NB4 (cell line): ENCODE measurements around the gene ZNF70.

ENCODE experiments used
- DNase-seq: peaks from one replicate; pipeline ENCODE4 v3.0.0; 2010; ENCODE audit warnings: low read depth
- H3K4me3 ChIP-seq: one replicate; pipeline ENCODE4 v1.5.1; 2011; ENCODE audit warnings: mild to moderate bottlenecking, low read depth, low read length, moderate library complexity
- CTCF ChIP-seq: IDR thresholded peaks from one replicate; pipeline ENCODE4 v1.5.1; 2012; ENCODE audit warnings: low read depth, low read length
- MAX ChIP-seq: IDR thresholded peaks from 2 replicates; pipeline ENCODE4 v1.6.1; 2011; ENCODE audit warnings: low read depth, low read length
- MYC ChIP-seq: IDR thresholded peaks from 2 replicates; pipeline ENCODE4 v1.6.1; 2011; ENCODE audit warnings: low read depth, low read length
- POLR2A ChIP-seq: IDR thresholded peaks from 2 replicates; pipeline ENCODE4 v1.6.1; 2011; ENCODE audit warnings: mild to moderate bottlenecking; ENCODE audit not compliant: insufficient read length; ENCODE audit errors: extremely low read depth

The ZNF70 gene

GRCh38 chr22:23763954-23764353, 13.0 kb upstream of the ZNF70 start:
- no peak for DNase-seq
- TF ChIP-seq MAX, result no peak
- no peak for TF ChIP-seq CTCF
- TF ChIP-seq POLR2A, result no peak
- TF ChIP-seq MYC, result no peak
- H3K4me3 ChIP-seq, result no peak overlapping the region

- H3K4me3 ChIP-seq, result no peak overlapping the region
- DNase-seq, result no peak
- no peak for TF ChIP-seq MAX
- TF ChIP-seq POLR2A, result no peak
- TF ChIP-seq CTCF, result no peak
- no peak for TF ChIP-seq MYC
Observed at GRCh38 chr22:23763579-23763945, 12.7 kb upstream of the ZNF70 start.

- peak; percentile 58 for DNase-seq
- no peak within 1 kb of the TSS for H3K4me3 ChIP-seq
- no peak for TF ChIP-seq POLR2A
- no peak for TF ChIP-seq MAX
- TF ChIP-seq MYC, result no peak
- TF ChIP-seq CTCF, result no peak
Observed at GRCh38 chr22:23762842-23763578, 12.1 kb upstream of the ZNF70 start, which contains the start of gene C22orf15. Gene C22orf15, plus strand, starts transcription at chr22:23762990. Its CDS starts 317 bp downstream, at chr22:23763307.

GRCh38 chr22:23760056-23760455, 9.1 kb upstream of the ZNF70 start:
- no peak for DNase-seq
- H3K4me3 ChIP-seq, result no peak overlapping the region
- TF ChIP-seq MYC (no peak), MAX (no peak)

- TF ChIP-seq CTCF (no peak), POLR2A (no peak), MYC (no peak)
Observed at GRCh38 chr22:23759566-23759965, 8.7 kb upstream of the ZNF70 start.

GRCh38 chr22:23756891-23757290, 6.0 kb upstream of the ZNF70 start:
- DNase-seq, result peak; percentile 82
- TF ChIP-seq MAX, result no peak
- TF ChIP-seq POLR2A, result no peak
- TF ChIP-seq CTCF, result no peak
- no peak for TF ChIP-seq MYC
- H3K4me3 ChIP-seq, result no peak overlapping the region

More at GRCh38 chr22:23759566-23759965, 8.7 kb upstream of the ZNF70 start:
- DNase-seq, result no peak
- no peak overlapping the region for H3K4me3 ChIP-seq
